NCI-H1694 treated with DMSO at 0.1 percent for 48 hours (cell line): ENCODE measurements around the gene NOC2L.
"Not testable (repeated sequence)": the region's sequence is repeated elsewhere in the genome, so short reads cannot be mapped to it uniquely, and the experiment has no call there.

Experiments
- DNase-seq: peaks from one replicate; lab custom pipeline; 2025; lab: John Stamatoyannopoulos, UW

NOC2L gene

GRCh38 chr1:962381-963300 lies 3.6 kb upstream of the NOC2L start:
- no peak for DNase-seq

GRCh38 chr1:961132-961669 lies 2.1 kb upstream of the NOC2L start:
- no peak for DNase-seq

GRCh38 chr1:960363-961131 lies 1.5 kb upstream of the NOC2L start, which contains the start of gene KLHL17:
Gene KLHL17, plus strand, starts transcription at chr1:960584. Its CDS starts 110 bp downstream, at chr1:960694.
- DNase-seq = no peak

- no peak for DNase-seq
Observed at GRCh38 chr1:959731-960362, 791 bp upstream of the NOC2L start.

- DNase-seq = no peak
Observed at GRCh38 chr1:956636-957035, 2.4 kb downstream of the NOC2L start.

GRCh38 chr1:955474-955873 lies 3.6 kb downstream of the NOC2L start:
- DNase-seq = no peak

GRCh38 chr1:954927-955326 lies 4.1 kb downstream of the NOC2L start:
- DNase-seq = no peak

- no peak for DNase-seq
Observed at GRCh38 chr1:953524-954320, 5.3 kb downstream of the NOC2L start.

GRCh38 chr1:952603-953002 lies 6.5 kb downstream of the NOC2L start:
- no peak for DNase-seq

GRCh38 chr1:952201-952600 lies 6.9 kb downstream of the NOC2L start:
- no peak for DNase-seq

- no peak for DNase-seq
Observed at GRCh38 chr1:951364-951763, 7.7 kb downstream of the NOC2L start.

- no peak for DNase-seq
Observed at GRCh38 chr1:950881-951280, 8.2 kb downstream of the NOC2L start.

GRCh38 chr1:950268-950667 lies 8.8 kb downstream of the NOC2L start:
- no peak for DNase-seq

- DNase-seq = no peak
Observed at GRCh38 chr1:947958-948357, 11.1 kb downstream of the NOC2L start.

- not testable (repeated sequence) for DNase-seq
Observed at GRCh38 chr1:946811-947210, 12.2 kb downstream of the NOC2L start.

GRCh38 chr1:945688-946556 lies 13.1 kb downstream of the NOC2L start:
- no peak for DNase-seq

- DNase-seq = peak; percentile 75
Observed at GRCh38 chr1:944341-945325, 14.4 kb downstream of the NOC2L start.

GRCh38 chr1:943545-944340 lies 15.3 kb downstream of the NOC2L start:
- DNase-seq = no peak
